Prostate gland (tissue), 2 donors: ENCODE results near the gene NR1H2. TPM values are rescaled to one million over a fixed set of nuclear protein-coding genes. Genes with fewer than 3 reads are reported as not detected.

ENCODE experiments used
- DNase-seq: peaks from one replicate; pipeline ENCODE4 v3.0.0-alpha.2; 2019; ENCODE audit warnings: low spot score
- H3K27ac ChIP-seq, 2 donors: fragments of 200-600 bp; sonication (generic); 2 replicates each; pipeline ENCODE4 v1.5.1; 2017 to 2019
- H3K27me3 ChIP-seq: fragments of 200-600 bp; sonication (generic); replicated peaks from 2 replicates; pipeline ENCODE4 v1.5.1; 2019; ENCODE audit not compliant: insufficient read depth
- H3K36me3 ChIP-seq, 2 donors: fragments of 200-600 bp; sonication (generic); 1 replicate in 1 of 2; 2 replicates in 1 of 2; pipeline versions ENCODE4 v1.5.1 to v1.8.1; 2017 to 2019
- H3K4me1 ChIP-seq: fragments of 200-600 bp; sonication (generic); replicated peaks from 2 replicates; pipeline ENCODE4 v1.5.1; 2019
- H3K4me3 ChIP-seq, 2 donors: fragments of 200-600 bp; sonication (generic); 2 replicates each; pipeline ENCODE4 v1.5.1; 2017 to 2019
- H3K9me3 ChIP-seq: fragments of 200-600 bp; sonication (generic); 2 replicates; pipeline ENCODE4 v1.5.1; 2017
- CTCF ChIP-seq, 4 experiments: fragments of 200-600 bp in 2 of 4; fragments of 450-650 bp in 2 of 4; sonication (generic) in 2 of 4; IDR thresholded peaks; 1 replicate in 3 of 4; 2 replicates in 1 of 4; pipeline ENCODE4 v1.5.1; 2016 to 2019; ENCODE audit warnings: antibody characterized with exemption in 4 of 4, mild to moderate bottlenecking in 2 of 4, moderate library complexity in 2 of 4
- POLR2A ChIP-seq: fragments of 450-650 bp; IDR thresholded peaks from one replicate; pipeline ENCODE4 v1.6.1; 2016; ENCODE audit warnings: antibody characterized with exemption, mild to moderate bottlenecking
- POLR2AphosphoS5 ChIP-seq: sonication (generic); formaldehyde crosslinking; IDR thresholded peaks from one replicate; pipeline ENCODE4 v1.6.1; 2017; ENCODE audit warnings: antibody characterized with exemption
- whole genome bisulfite sequencing: methylation state at CpG from one replicate; pipeline ENCODE4 v1.1.5; 2018; 5-methylcytosine and 5-hydroxymethylcytosine counted together
- intact Hi-C: fragments of 100-400 bp; cut with DNase I; formaldehyde crosslinking; loops from one replicate; pipeline ENCODE4 v1.14.2; 2022
- total RNA-seq, 2 donors: library from RNA; depleted of rRNA; stranded (reverse); fragments of >200 nt; gene quantifications; one replicate each; pipeline ENCODE4 v1.1.0, GENCODE V29; 2016

NR1H2 gene
- total RNA-seq, 2 donors from 2014 or later = 110 to 129 TPM

- Histone ChIP-seq H3K9me3 (no peaks in the 10 kb centered on the region), H3K4me1 (no peaks in the 10 kb centered on the region), H3K27ac (no peak overlapping the region), H3K27me3 (peaks cover 3% of the 10 kb centered on the region), H3K36me3 (no peaks in the 10 kb centered on the region), H3K4me3 (no peak overlapping the region)
- WGBS = 75% methylated on average over 3 of the region's 3 CpGs
- intact Hi-C loops = no loop called here
- DNase-seq = no peak
- TF ChIP-seq POLR2A (no peak), POLR2AphosphoS5 (no peak), CTCF (IDR thresholded peaks at IDR 0.05) (no peak)
Observed at GRCh38 chr19:50420808-50421207, 44.6 kb downstream of the NR1H2 start.

GRCh38 chr19:50422397-50423278 is 46.4 kb downstream of the NR1H2 start:
- DNase-seq = no peak

GRCh38 chr19:50423279-50424113 is 47.2 kb downstream of the NR1H2 start:
- no peaks in the 10 kb centered on the region for H3K36me3 ChIP-seq
- H3K27ac ChIP-seq = no peak overlapping the region
- peaks cover 3% of the 10 kb centered on the region for H3K27me3 ChIP-seq
- H3K4me3 ChIP-seq = no peak overlapping the region
- no peaks in the 10 kb centered on the region for H3K9me3 ChIP-seq
- DNase-seq = no peak
- WGBS = 77% methylated on average over 22 of the region's 22 CpGs
- intact Hi-C loops = no loop called here
- no peak for TF ChIP-seq CTCF (IDR thresholded peaks at IDR 0.05)
- no peak for TF ChIP-seq POLR2A
- no peak for TF ChIP-seq POLR2AphosphoS5
- H3K4me1 ChIP-seq = no peaks in the 10 kb centered on the region

More at GRCh38 chr19:50422397-50423278, 46.4 kb downstream of the NR1H2 start:
- WGBS = 85% methylated on average over 18 of the region's 18 CpGs
- H3K27me3 ChIP-seq = peaks cover 3% of the 10 kb centered on the region
- no peaks in the 10 kb centered on the region for H3K4me1 ChIP-seq
- TF ChIP-seq CTCF (IDR thresholded peaks at IDR 0.05) (no peak), POLR2A (no peak), POLR2AphosphoS5 (no peak)
- no peak overlapping the region for H3K27ac ChIP-seq
- no peaks in the 10 kb centered on the region for H3K36me3 ChIP-seq
- no peak overlapping the region for H3K4me3 ChIP-seq
- intact Hi-C loops = no loop called here
- no peaks in the 10 kb centered on the region for H3K9me3 ChIP-seq

- Histone ChIP-seq H3K9me3 (no peaks in the 10 kb centered on the region), H3K27ac (no peak overlapping the region), H3K27me3 (no peaks in the 10 kb centered on the region), H3K4me3 (no peak overlapping the region), H3K4me1 (no peaks in the 10 kb centered on the region), H3K36me3 (no peaks in the 10 kb centered on the region)
- intact Hi-C loops = no loop called here
- DNase-seq = no peak
- no peak for TF ChIP-seq CTCF (IDR thresholded peaks at IDR 0.05)
- TF ChIP-seq POLR2A = no peak
- no peak for TF ChIP-seq POLR2AphosphoS5
- 77% methylated on average over 7 of the region's 7 CpGs for WGBS
Observed at GRCh38 chr19:50425581-50425980, 49.3 kb downstream of the NR1H2 start.
